AG09309 (cell line): ENCODE measurements around the gene WDR88.
"Not testable (repeated sequence)": the region's sequence is repeated elsewhere in the genome, so short reads cannot be mapped to it uniquely, and the experiment has no call there.

ENCODE experiments used
- DNase-seq: peaks from one replicate; pipeline ENCODE4 v3.0.0-alpha.2; 2010; ENCODE audit warnings: low read depth
- H3K4me3 ChIP-seq: 2 replicates; pipeline ENCODE4 v1.5.1; 2011; ENCODE audit warnings: mild to moderate bottlenecking, low read depth, low read length, moderate library complexity; ENCODE audit not compliant: control insufficient read depth
- TF ChIP-seq, protein P1 (sequence below): IDR thresholded peaks from 2 replicates; pipeline ENCODE4 v1.5.1; 2011; ENCODE audit warnings: mild to moderate bottlenecking, low read depth, low read length, inconsistent platforms; ENCODE audit not compliant: insufficient read depth, control insufficient read depth; ENCODE audit errors: missing control alignments

The WDR88 gene

DNA sequence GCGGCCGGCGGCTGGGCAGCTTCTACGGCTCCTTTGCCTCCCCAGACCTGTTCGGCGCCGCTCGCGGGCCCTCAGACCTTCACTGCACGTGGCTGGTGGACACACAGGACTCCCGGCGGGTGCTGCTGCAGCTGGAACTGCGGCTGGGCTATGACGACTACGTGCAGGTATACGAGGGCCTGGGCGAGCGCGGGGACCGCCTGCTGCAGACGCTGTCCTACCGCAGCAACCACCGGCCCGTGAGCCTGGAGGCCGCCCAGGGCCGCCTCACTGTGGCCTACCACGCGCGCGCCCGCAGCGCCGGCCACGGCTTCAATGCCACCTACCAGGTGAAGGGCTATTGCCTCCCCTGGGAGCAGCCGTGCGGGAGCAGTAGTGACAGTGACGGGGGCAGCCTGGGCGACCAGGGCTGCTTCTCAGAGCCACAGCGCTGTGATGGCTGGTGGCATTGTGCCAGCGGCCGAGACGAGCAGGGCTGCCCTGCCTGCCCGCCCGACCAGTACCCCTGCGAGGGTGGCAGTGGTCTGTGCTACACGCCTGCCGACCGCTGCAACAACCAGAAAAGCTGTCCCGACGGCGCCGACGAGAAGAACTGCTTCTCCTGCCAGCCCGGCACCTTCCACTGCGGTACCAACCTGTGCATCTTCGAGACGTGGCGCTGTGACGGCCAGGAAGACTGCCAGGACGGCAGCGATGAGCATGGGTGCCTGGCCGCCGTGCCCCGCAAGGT, 73.8 kb downstream of the WDR88 start:
- H3K4me3 ChIP-seq, result no peak overlapping the region
- TF ChIP-seq, protein P1, sequence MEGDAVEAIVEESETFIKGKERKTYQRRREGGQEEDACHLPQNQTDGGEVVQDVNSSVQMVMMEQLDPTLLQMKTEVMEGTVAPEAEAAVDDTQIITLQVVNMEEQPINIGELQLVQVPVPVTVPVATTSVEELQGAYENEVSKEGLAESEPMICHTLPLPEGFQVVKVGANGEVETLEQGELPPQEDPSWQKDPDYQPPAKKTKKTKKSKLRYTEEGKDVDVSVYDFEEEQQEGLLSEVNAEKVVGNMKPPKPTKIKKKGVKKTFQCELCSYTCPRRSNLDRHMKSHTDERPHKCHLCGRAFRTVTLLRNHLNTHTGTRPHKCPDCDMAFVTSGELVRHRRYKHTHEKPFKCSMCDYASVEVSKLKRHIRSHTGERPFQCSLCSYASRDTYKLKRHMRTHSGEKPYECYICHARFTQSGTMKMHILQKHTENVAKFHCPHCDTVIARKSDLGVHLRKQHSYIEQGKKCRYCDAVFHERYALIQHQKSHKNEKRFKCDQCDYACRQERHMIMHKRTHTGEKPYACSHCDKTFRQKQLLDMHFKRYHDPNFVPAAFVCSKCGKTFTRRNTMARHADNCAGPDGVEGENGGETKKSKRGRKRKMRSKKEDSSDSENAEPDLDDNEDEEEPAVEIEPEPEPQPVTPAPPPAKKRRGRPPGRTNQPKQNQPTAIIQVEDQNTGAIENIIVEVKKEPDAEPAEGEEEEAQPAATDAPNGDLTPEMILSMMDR, result no peak
- no peak for DNase-seq

DNA sequence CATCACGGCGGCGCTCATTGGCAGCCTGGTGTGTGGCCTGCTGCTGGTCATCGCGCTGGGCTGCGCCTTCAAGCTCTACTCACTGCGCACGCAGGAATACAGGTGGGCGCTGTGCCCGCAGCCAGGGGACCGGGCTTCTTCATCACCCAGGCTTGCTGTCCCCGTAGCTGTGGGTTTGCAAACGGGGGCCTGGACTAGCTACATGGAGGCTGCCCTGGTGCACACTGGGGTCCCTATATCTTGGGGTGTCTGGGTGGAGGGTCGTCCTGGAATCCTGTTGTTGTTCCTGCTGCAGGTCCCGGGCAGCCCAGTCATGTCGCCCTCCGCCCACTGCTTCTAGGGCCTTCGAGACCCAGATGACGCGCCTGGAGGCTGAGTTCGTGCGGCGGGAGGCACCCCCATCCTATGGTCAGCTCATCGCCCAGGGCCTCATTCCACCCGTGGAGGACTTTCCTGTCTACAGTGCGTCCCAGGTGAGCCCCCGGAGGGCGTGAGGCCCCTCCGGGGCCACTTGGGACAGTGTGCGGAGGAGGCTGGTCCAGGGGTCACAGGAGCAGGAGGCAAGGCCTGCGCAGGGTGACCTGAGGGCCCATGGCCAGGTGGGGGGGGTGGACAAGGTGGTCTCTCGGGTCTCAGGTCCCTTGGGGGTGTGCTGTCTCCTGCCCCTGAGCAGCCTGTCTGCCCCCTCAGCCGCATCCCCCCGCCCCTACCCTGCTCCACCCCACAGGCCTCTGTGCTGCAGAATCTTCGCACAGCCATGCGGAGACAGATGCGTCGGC, 74.5 kb downstream of the WDR88 start:
- TF ChIP-seq, protein P1, result no peak
- H3K4me3 ChIP-seq, result no peak overlapping the region
- no peak for DNase-seq

DNA sequence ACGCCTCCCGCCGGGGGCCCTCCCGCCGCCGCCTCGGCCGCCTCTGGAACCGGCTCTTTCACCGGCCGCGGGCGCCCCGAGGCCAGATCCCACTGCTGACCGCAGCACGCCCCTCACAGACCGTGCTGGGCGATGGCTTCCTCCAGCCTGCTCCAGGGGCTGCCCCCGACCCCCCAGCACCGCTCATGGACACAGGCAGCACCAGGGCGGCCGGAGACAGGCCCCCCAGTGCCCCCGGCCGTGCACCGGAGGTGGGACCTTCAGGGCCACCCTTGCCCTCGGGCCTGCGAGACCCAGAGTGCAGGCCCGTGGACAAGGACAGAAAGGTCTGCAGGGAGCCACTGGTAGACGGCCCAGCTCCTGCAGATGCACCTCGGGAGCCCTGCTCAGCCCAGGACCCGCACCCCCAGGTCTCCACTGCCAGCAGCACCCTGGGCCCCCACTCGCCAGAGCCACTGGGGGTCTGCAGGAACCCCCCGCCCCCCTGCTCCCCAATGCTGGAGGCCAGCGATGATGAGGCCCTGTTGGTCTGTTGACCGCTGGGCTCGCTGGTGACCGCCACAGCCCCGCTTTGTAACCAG, 75.2 kb downstream of the WDR88 start:
- no peak overlapping the region for H3K4me3 ChIP-seq
- DNase-seq, result no peak
- TF ChIP-seq, protein P1, result no peak

DNA sequence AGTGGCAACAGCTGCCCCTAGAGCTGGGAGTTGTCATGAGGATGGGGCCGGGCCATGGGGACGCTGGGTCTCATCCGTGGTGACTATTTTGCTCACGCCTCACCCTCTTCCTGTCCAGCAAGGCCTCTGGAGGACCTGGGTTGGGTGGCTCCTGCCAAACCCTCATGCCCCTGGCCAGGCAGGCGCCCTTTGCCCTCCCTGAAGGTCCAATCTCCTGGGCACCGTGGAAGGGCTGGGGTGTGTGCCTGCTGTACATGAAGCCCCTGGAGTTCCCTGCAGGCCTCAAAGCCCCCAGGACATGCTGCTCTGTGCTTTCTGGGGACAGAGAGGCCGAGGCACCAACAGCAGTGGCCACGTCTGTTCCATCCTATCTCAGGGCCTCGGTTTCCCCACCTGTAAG, 76.0 kb downstream of the WDR88 start:
- TF ChIP-seq, protein P1, result no peak
- H3K4me3 ChIP-seq, result no peak overlapping the region
- DNase-seq, result no peak

DNA sequence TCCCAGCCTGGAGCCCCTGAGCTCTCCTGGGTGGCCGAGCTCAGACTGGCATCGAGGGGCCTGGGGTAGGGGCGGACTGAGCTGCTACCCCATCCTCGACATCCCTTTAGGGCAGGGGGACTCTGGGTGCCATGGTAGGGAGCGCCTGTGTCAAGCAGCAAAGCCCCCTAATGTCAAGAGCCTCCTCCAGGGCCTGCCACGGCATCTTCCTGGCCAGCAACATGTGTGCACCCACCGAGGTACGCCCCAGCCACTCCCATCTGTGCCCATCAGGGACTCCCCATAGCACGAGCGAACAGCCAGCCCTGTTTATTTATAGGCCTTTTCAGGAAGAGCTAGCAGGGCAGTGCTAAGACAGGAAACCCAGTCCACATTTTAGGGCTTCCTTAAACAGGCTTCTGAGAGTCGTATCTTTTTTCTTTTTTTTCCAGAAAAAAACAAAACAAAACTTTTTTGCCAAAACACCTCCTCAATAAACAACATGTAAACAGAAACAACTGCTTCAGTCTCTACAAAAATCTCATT, 76.5 kb downstream of the WDR88 start:
- no peak for DNase-seq
- no peak overlapping the region for H3K4me3 ChIP-seq
- TF ChIP-seq, protein P1, result no peak

DNA sequence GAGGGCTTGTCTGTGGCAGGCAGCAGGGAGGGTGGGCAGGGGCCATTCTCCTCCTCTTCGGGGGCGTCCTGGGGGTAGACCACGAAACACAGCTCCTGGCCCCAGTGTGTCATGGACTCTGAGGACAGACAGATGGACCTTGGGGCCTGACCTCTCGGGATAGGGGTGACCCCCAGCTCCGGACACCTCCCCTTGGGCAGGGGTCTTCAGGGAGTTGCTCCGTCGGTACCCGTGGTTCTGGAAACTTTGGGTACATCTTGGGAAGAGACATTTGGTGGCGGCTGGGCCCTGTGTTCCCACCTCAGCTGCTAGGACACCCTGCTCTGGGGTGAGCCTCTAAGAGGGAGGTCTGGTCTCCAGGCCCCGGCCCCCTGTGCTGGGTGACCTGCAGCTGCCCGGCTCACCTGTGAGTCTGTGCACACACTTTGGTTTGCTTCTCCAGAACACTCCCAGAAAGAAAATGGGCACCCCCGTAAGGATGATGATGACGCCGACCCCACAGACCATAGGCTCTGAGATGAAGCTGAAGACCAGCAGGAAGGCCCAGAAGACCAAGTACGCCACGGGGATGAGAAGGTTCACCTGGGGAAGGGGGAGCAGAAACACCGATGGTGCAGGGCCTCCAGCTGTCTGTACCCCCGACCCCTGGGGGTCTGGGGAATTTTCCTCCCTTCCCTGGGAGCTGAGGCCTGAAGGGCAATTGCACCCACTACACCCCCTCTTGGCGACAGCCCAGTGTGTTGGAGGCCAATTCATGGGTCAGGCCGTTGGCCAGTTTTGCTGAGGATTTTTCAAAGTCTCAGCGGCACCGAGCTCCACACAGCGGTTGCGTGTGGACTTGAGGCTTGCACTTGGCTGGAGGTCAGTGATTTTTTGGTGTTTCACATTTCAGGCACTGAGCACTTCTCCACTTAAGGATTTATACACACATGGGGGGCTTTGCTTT, 77.3 kb downstream of the WDR88 start:
- TF ChIP-seq, protein P1, result no peak
- no peak for DNase-seq
- no peak overlapping the region for H3K4me3 ChIP-seq

DNA sequence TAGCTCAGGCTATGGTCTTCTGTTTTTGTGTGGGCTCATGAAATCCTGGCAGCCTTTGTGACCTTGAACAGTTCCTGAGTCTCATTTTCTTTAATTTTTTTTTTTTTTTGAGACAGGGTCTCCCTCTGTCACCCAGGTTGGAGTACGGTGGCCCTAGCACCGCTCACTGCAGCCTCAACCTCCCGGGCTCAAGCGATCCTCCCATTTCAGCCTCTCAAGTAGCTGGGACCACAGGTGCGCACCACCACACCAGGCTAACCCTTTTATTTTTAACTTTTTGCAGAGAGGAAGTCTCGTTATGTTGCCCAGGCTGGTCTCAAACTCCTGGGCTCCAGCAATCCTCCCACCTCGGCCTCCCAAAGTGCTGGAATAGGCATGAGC, 77.9 kb downstream of the WDR88 start:
- DNase-seq, H3K4me3 ChIP-seq: not testable (repeated sequence)
